ENCODE results near the gene CDH8. TPM values are rescaled to one million over a fixed set of nuclear protein-coding genes. Genes with fewer than 3 reads are reported as not detected.

The CDH8 gene
- total RNA-seq (not detected in 2 replicates), polyA plus RNA-seq (not detected in 2 replicates), polyA minus RNA-seq (1.5 TPM in 1 of 2 replicates, not detected in the other)
- 0.07 TPM for total RNA-seq (2013)

- Mint-ChIP-seq H3K27me3 (peaks cover 19% of the 10 kb centered on the region), H3K4me1 (no peaks in the 10 kb centered on the region), H3K27ac (no peak within 1 kb of the TSS), H3K9me3 (ENCODE audit: insufficient read depth) (no peaks in the 10 kb centered on the region), H3K4me3 (no peak within 1 kb of the TSS)
- H3K9ac ChIP-seq (ENCODE audit: low read length), result no peak within 1 kb of the TSS
- H3K27me3 ChIP-seq (replicated peaks in 1 of 4; ENCODE audit: control extremely low read depth in 1 of 4, control insufficient read depth in 3 of 4, insufficient read depth in 4 of 4, low read length in 3 of 4), result peaks cover 0 to 29% (median 5%) of the 10 kb centered on the region in 4 experiments
- POLR2A ChIA-PET, result no interaction called here
- no peak within 1 kb of the TSS for H3K4me2 ChIP-seq (replicated peaks; ENCODE audit: low read depth, low read length, poor library complexity, severe bottlenecking)
- CTCF ChIA-PET, result no interaction called here
- peaks cover 0 to 25% (median 0%) of the 10 kb centered on the region in 3 donors for H3K9me3 ChIP-seq (ENCODE audit: control extremely low read depth in 1 of 3, control insufficient read depth in 2 of 3, insufficient read depth in 1 of 3, low read length in 2 of 3)
- ATAC-seq (ENCODE audit: low read depth), result no peak
- H3K79me2 ChIP-seq (ENCODE audit: control insufficient read depth, insufficient read depth, low read length), result no peaks in the 10 kb centered on the region
- no peaks in the 10 kb centered on the region for H4K20me1 ChIP-seq (ENCODE audit: control insufficient read depth, insufficient read depth, low read length, poor library complexity, severe bottlenecking)
- H3K4me3 ChIP-seq (ENCODE audit: control extremely low read depth in 1 of 5, extremely low read depth in 1 of 5, insufficient read depth in 1 of 5, low read depth in 2 of 5, low read length in 4 of 5), result no peak within 1 kb of the TSS
- H2AFZ ChIP-seq (ENCODE audit: insufficient read depth, low read depth, low read length, poor library complexity, severe bottlenecking), result no peak within 1 kb of the TSS
- TF ChIP-seq CTCF (IDR thresholded peaks at IDR 0.05), result no peak
- no peak for TF ChIP-seq EZH2 (IDR thresholded peaks at IDR 0.05; ENCODE audit: borderline replicate concordance, insufficient read depth, low read depth, low read length, poor library complexity, severe bottlenecking)
- 18% methylated on average over 42 of the region's 60 CpGs for WGBS (ENCODE audit: insufficient coverage)
- intact Hi-C loops (cut with micrococcal nuclease), result no loop called here
- no peaks in the 10 kb centered on the region for H3K4me1 ChIP-seq (ENCODE audit: control insufficient read depth in 2 of 2, insufficient read depth in 2 of 2, low read length in 2 of 2)
- no peak within 1 kb of the TSS for H3K27ac ChIP-seq (ENCODE audit: low read length in 2 of 2)
- DNase-seq, result no peak
- H3K36me3 ChIP-seq (replicated peaks in 1 of 2; ENCODE audit: control extremely low read depth in 1 of 2, control insufficient read depth in 1 of 2, extremely low read depth in 1 of 2, insufficient read depth in 2 of 2, low read length in 1 of 2), result no peaks in the 10 kb centered on the region
Observed at GRCh38 chr16:62036101-62036801, at the start of gene CDH8. TSS of gene CDH8 (minus strand) at chr16:62036438. CDS start at chr16:62021403, 15,035 bp downstream.

- no peaks in the 10 kb centered on the region for H3K79me2 ChIP-seq (ENCODE audit: control insufficient read depth, insufficient read depth, low read length)
- Mint-ChIP-seq H3K9me3 (ENCODE audit: insufficient read depth) (peaks cover 2% of the 10 kb centered on the region), H3K27ac (no peak overlapping the region), H3K4me1 (no peaks in the 10 kb centered on the region), H3K4me3 (no peak overlapping the region), H3K27me3 (no peaks in the 10 kb centered on the region)
- WGBS (ENCODE audit: insufficient coverage), result no CpG with 5 or more reads among the region's 4 CpGs
- ATAC-seq (ENCODE audit: low read depth), result no peak
- H3K9ac ChIP-seq (ENCODE audit: low read length), result no peak overlapping the region
- TF ChIP-seq CTCF (IDR thresholded peaks at IDR 0.05) (no peak), EZH2 (IDR thresholded peaks at IDR 0.05; ENCODE audit: borderline replicate concordance, insufficient read depth, low read depth, low read length, poor library complexity, severe bottlenecking) (no peak)
- H2AFZ ChIP-seq (ENCODE audit: insufficient read depth, low read depth, low read length, poor library complexity, severe bottlenecking), result no peak overlapping the region
- H3K4me1 ChIP-seq (ENCODE audit: control insufficient read depth in 2 of 2, insufficient read depth in 2 of 2, low read length in 2 of 2), result no peaks in the 10 kb centered on the region
- no peak overlapping the region for H3K4me2 ChIP-seq (replicated peaks; ENCODE audit: low read depth, low read length, poor library complexity, severe bottlenecking)
- H3K9me3 ChIP-seq (ENCODE audit: control extremely low read depth in 1 of 3, control insufficient read depth in 2 of 3, insufficient read depth in 1 of 3, low read length in 2 of 3), result peaks cover 0 to 3% (median 0%) of the 10 kb centered on the region in 3 donors
- CTCF ChIA-PET, result no interaction called here
- intact Hi-C loops (cut with micrococcal nuclease), result no loop called here
- H3K36me3 ChIP-seq (replicated peaks in 1 of 2; ENCODE audit: control extremely low read depth in 1 of 2, control insufficient read depth in 1 of 2, extremely low read depth in 1 of 2, insufficient read depth in 2 of 2, low read length in 1 of 2), result no peaks in the 10 kb centered on the region
- DNase-seq, result no peak
- no peak overlapping the region for H3K27ac ChIP-seq (ENCODE audit: low read length in 2 of 2)
- no peaks in the 10 kb centered on the region for H3K27me3 ChIP-seq (replicated peaks in 1 of 4; ENCODE audit: control extremely low read depth in 1 of 4, control insufficient read depth in 3 of 4, insufficient read depth in 4 of 4, low read length in 3 of 4)
- no peaks in the 10 kb centered on the region for H4K20me1 ChIP-seq (ENCODE audit: control insufficient read depth, insufficient read depth, low read length, poor library complexity, severe bottlenecking)
- POLR2A ChIA-PET, result no interaction called here
- no peak overlapping the region for H3K4me3 ChIP-seq (ENCODE audit: control extremely low read depth in 1 of 5, extremely low read depth in 1 of 5, insufficient read depth in 1 of 5, low read depth in 2 of 5, low read length in 4 of 5)
Observed at GRCh38 chr16:62079236-62079635, 43.0 kb upstream of the CDH8 start.
